Measurements from ENCODE around the gene HTD2.

GRCh38 chr3:58341376-58341775 is 35.1 kb downstream of the HTD2 start:
- TF ChIP-seq ATF3 (CRISPR knock-in tag; conservative IDR thresholded peaks at IDR 0.05) (no peak), JUN (CRISPR knock-in tag; IDR thresholded peaks at IDR 0.05) (no peak)
